ENCODE data around the gene SCN4B. TPM values are rescaled to one million over a fixed set of nuclear protein-coding genes. Genes with fewer than 3 reads are reported as not detected.
A peak's percentile ranks its signal among the peaks of the same experiment; 100 is the strongest.

SCN4B gene
- total and polyA plus RNA-seq, 2 of the 8 experiments (the other 6 are each of a cell fraction or from before 2014, with no cell fraction given): 2.8 to 4.9 TPM

DNA sequence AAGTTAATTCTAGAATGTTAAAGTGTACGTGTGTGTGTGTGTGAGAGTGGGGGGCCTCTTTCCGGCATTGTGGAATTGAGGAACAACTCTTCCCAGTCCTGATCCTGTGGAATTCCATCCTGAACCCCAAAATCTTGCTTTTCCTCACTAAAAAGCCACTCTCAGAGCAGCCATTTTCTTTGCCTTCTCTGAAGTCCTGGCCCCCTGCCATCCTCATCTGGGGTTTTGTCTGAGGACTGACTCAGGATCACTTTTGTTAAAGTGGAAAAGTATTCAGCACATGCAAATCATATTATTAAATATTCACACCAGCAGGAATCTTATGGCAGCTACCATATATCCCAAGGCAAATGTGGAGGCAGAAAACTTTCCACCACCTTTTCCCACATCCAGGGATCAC is 3.8 kb downstream of the SCN4B start:
- H2BK12ac ChIP-seq (ENCODE audit: low read depth, low read length): no peak overlapping the region
- peaks cover 3 to 35% (median 18%) of the 10 kb centered on the region in 4 experiments for H3K4me1 ChIP-seq (replicated peaks in 1 of 4; ENCODE audit: control insufficient read depth in 3 of 4, insufficient read depth in 4 of 4, low read length in 3 of 4)
- H3K9me3 ChIP-seq (ENCODE audit: insufficient read depth in 2 of 2, low read depth in 1 of 2, low read length in 1 of 2): no peaks in the 10 kb centered on the region
- no peak overlapping the region for H3K27ac ChIP-seq (ENCODE audit: low read depth, low read length)
- H3K56ac ChIP-seq (replicated peaks; ENCODE audit: insufficient read length, low read depth, low read length): no peak overlapping the region
- no peaks in the 10 kb centered on the region for H3K79me2 ChIP-seq (ENCODE audit: control insufficient read depth in 1 of 2, insufficient read depth in 2 of 2, low read length in 2 of 2)
- H2BK20ac ChIP-seq (ENCODE audit: low read length): no peak overlapping the region
- H3K79me1 ChIP-seq (ENCODE audit: low read depth, low read length): no peaks in the 10 kb centered on the region
- peaks cover 0 to 3% of the 10 kb centered on the region in 2 experiments for H4K20me1 ChIP-seq (replicated peaks in 1 of 2; ENCODE audit: control insufficient read depth in 1 of 2, insufficient read depth in 2 of 2, low read length in 2 of 2)
- H2AK5ac ChIP-seq (ENCODE audit: low read depth, low read length): no peak overlapping the region
- H3K4me2 ChIP-seq (ENCODE audit: insufficient read depth in 1 of 2, low read depth in 2 of 2, low read length in 2 of 2): no peak overlapping the region
- no peak for DNase-seq (ENCODE audit: low read depth in 1 of 2, low spot score in 2 of 2)
- 85% methylated on average over 2 of the region's 2 CpGs; no CpG with 5 or more reads in 1 of the 2 experiments for WGBS, 2 experiments (ENCODE audit: extremely low coverage in 1 of 2, insufficient coverage in 1 of 2, insufficient read length in 1 of 2, insufficient replicate concordance in 2 of 2, low coverage in 1 of 2, low lambda C conversion rate in 2 of 2, missing lambda C conversion rate in 1 of 2)
- H3K27me3 ChIP-seq (replicated peaks in 1 of 4; ENCODE audit: control insufficient read depth in 3 of 4, extremely low read depth in 1 of 4, insufficient read depth in 3 of 4, low read length in 3 of 4): peaks cover 14 to 57% (median 44%) of the 10 kb centered on the region in 4 experiments
- FAIRE-seq: no peak
- TF ChIP-seq YY1 (IDR thresholded peaks at IDR 0.05; ENCODE audit: low read depth, low read length) (0 out of 2 replicates have a peak, but pooled peaks have one; percentile 16), NRF1 (IDR thresholded peaks at IDR 0.05; ENCODE audit: low read depth, low read length) (no peak)
- ChIA-PET POLR2A (ENCODE audit: partially characterized antibody) (interaction anchor here (0.9 to 1.2 kb wide), 4 partner anchors 8 to 28 kb away, joined by 3 to 7 read pairs (median 3); partner anchors contain the start of gene SCN2B), CTCF (ENCODE audit: partially characterized antibody) (interaction anchor here (0.5 to 12.7 kb wide), 7 partner anchors 8 to 147 kb away, joined by 3 to 245 read pairs (median 3); partner anchors contain the start of gene MPZL3)
- H3K4ac ChIP-seq (replicated peaks; ENCODE audit: insufficient read length, low read depth, low read length): no peak overlapping the region
- no peak overlapping the region for H3K23ac ChIP-seq (ENCODE audit: insufficient read length)
- H3K9ac ChIP-seq (replicated peaks in 1 of 4; ENCODE audit: extremely low read depth in 1 of 4, low read depth in 3 of 4, low read length in 3 of 4): no peak overlapping the region
- no peak overlapping the region for H4K5ac ChIP-seq (ENCODE audit: insufficient read length, low read depth, low read length)
- no peak overlapping the region for H3K14ac ChIP-seq (ENCODE audit: insufficient read length)
- no peaks in the 10 kb centered on the region for H3K36me3 ChIP-seq (ENCODE audit: control insufficient read depth in 2 of 4, insufficient read depth in 4 of 4, low read length in 3 of 4)
- no peak overlapping the region for H2BK15ac ChIP-seq (ENCODE audit: low read length)
- no peak overlapping the region for H4K91ac ChIP-seq (replicated peaks; ENCODE audit: insufficient read length, low read length)
- H3K18ac ChIP-seq (ENCODE audit: extremely low read depth, low read length): no peak overlapping the region
- H2BK120ac ChIP-seq (replicated peaks; ENCODE audit: low read depth, low read length): no peak overlapping the region
- no peak overlapping the region for H3K4me3 ChIP-seq (ENCODE audit: extremely low read depth in 1 of 4, insufficient read depth in 2 of 4, low read depth in 3 of 4, low read length in 4 of 4)
- peaks cover 17% of the 10 kb centered on the region for H3K23me2 ChIP-seq (ENCODE audit: low read depth, low read length)
- H4K8ac ChIP-seq (ENCODE audit: extremely low read depth, insufficient read depth, low read length): no peak overlapping the region
- 0 out of 2 replicates have a peak overlapping the region, but pooled peaks have one; percentile 13 for H2BK5ac ChIP-seq (ENCODE audit: low read depth, low read length)
- no peak overlapping the region for H2AFZ ChIP-seq (ENCODE audit: low read length)

Measured in H1 (cell line).